MM.1S (cell line): ENCODE data around the gene CARHSP1.

Experiments
- DNase-seq: peaks from one replicate; pipeline ENCODE4 v3.0.0-alpha.2; 2015
- H2AFZ ChIP-seq: fragments of 300-600 bp; sonication (generic); 2 replicates; pipeline ENCODE4 v1.6.0; 2016; ENCODE audit warnings: antibody characterized with exemption, low read length
- H3F3A ChIP-seq: fragments of 300-600 bp; sonication (generic); 2 replicates; pipeline ENCODE4 v1.6.1; 2016; ENCODE audit warnings: mild to moderate bottlenecking, antibody characterized with exemption, low read length, moderate library complexity, mixed read lengths; ENCODE audit not compliant: insufficient read depth
- H3K27ac ChIP-seq: fragments of 300-600 bp; sonication (generic); 2 replicates; pipeline ENCODE4 v1.5.1; 2016; ENCODE audit warnings: mild to moderate bottlenecking, low read length
- H3K27me3 ChIP-seq: fragments of 300-600 bp; sonication (generic); replicated peaks from 2 replicates; pipeline ENCODE4 v1.6.0; 2016; ENCODE audit warnings: low read length; ENCODE audit not compliant: insufficient read depth
- H3K36me3 ChIP-seq: fragments of 300-600 bp; sonication (generic); replicated peaks from 2 replicates; pipeline ENCODE4 v1.6.1; 2016; ENCODE audit warnings: mild to moderate bottlenecking, low read length, mixed read lengths; ENCODE audit not compliant: insufficient read depth
- H3K4me1 ChIP-seq: fragments of 300-600 bp; sonication (generic); 2 replicates; pipeline ENCODE4 v1.6.1; 2016; ENCODE audit warnings: low read length, mixed read lengths
- H3K4me2 ChIP-seq: fragments of 300-600 bp; sonication (generic); 2 replicates; pipeline ENCODE4 v1.6.0; 2016; ENCODE audit warnings: low read depth, low read length
- H3K4me3 ChIP-seq: fragments of 300-600 bp; sonication (generic); 2 replicates; pipeline ENCODE4 v1.5.1; 2016; ENCODE audit warnings: low read length, mixed read lengths
- H3K79me2 ChIP-seq: fragments of 300-600 bp; sonication (generic); 2 replicates; pipeline ENCODE4 v1.6.1; 2016; ENCODE audit warnings: mixed run types, low read length, mixed read lengths
- H3K9ac ChIP-seq: fragments of 300-600 bp; sonication (generic); 2 replicates; pipeline ENCODE4 v1.6.1; 2016; ENCODE audit warnings: low read length, mixed read lengths
- H3K9me2 ChIP-seq: fragments of 300-600 bp; sonication (generic); replicated peaks from 2 replicates; pipeline ENCODE4 v1.6.1; 2016; ENCODE audit warnings: mild to moderate bottlenecking, low read length, mixed read lengths; ENCODE audit not compliant: insufficient read depth
- H3K9me3 ChIP-seq: fragments of 300-600 bp; sonication (generic); replicated peaks from 2 replicates; pipeline ENCODE4 v1.6.1; 2016; ENCODE audit warnings: mild to moderate bottlenecking, low read length, mixed read lengths; ENCODE audit not compliant: insufficient read depth
- H4K20me1 ChIP-seq: fragments of 300-600 bp; sonication (generic); 2 replicates; pipeline ENCODE4 v1.6.1; 2016; ENCODE audit warnings: mild to moderate bottlenecking, low read length, moderate library complexity, mixed read lengths; ENCODE audit not compliant: insufficient read depth
- EZH2 ChIP-seq: fragments of 300-600 bp; sonication (generic); optimal IDR thresholded peaks from 2 replicates; pipeline ENCODE3; 2017; ENCODE audit warnings: low read depth, mild to moderate bottlenecking, antibody characterized with exemption, low read length, mixed read lengths
- EZH2phosphoT487 ChIP-seq: fragments of 300-600 bp; sonication (generic); IDR thresholded peaks from 2 replicates; pipeline ENCODE4 v1.6.1; 2018; ENCODE audit warnings: antibody characterized with exemption, low read length
- TF ChIP-seq, protein P1 (sequence below): fragments of 300-600 bp; sonication (generic); IDR thresholded peaks from 2 replicates; pipeline ENCODE4 v1.5.1; 2016; ENCODE audit warnings: antibody characterized with exemption, low read length, mixed read lengths

The CARHSP1 gene

DNA sequence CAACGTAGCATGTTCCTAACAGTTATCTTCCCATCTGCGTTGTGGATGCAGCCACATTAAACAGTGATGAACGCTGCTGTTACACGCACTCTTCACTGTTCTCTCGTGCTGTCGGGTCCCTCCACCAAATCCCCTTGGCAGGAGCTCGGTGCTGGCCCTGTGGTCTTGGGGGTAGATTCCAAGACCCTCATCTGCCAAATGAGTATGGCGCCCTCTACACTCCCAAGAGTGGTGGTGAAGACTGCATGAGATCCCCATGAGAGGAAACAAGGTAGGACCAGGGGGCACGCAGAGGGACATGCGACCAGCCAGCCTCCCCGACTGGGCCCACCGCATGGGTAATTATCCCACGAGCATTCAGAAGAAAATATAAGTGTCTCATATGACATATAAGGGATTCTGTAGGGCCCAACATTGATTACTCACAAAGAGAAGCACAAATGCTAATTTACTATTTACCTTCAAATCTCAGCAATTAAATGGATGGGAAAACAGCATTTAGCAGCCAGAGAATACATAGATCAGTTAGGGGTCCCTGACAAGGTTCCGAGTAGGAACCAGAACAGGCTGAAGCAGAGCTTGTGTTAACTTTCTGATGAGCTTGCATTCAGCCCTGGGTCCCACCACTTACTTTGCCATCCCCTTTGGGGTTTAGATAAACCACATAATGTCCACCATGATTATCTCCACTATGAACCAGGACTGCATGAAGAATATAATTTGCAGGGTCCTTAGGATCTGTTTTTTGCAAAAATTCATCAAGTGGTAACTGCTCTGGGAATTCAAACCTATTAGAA is 37.2 kb upstream of the CARHSP1 start:
- Histone ChIP-seq H3K36me3 (peaks cover 30% of the 10 kb centered on the region; the same call in 1 of the 2 replicates), H3K27ac (no peak overlapping the region), H3K9ac (no peak overlapping the region), H3K4me2 (no peak overlapping the region), H3K27me3 (no peaks in the 10 kb centered on the region), H3K79me2 (peaks cover 87% of the 10 kb centered on the region), H3K9me3 (no peaks in the 10 kb centered on the region), H3K4me3 (no peak overlapping the region), H4K20me1 (peaks cover 6% of the 10 kb centered on the region; the same call in 1 of the 2 replicates), H3F3A (peaks cover under 1% of the 10 kb centered on the region; the same call in 1 of the 2 replicates), H3K9me2 (no peaks in the 10 kb centered on the region), H3K4me1 (peaks cover 2% of the 10 kb centered on the region; the same call in 1 of the 2 replicates), H2AFZ (no peak overlapping the region)
- DNase-seq, result no peak
- TF ChIP-seq EZH2phosphoT487, result no peak
- TF ChIP-seq, protein P1, sequence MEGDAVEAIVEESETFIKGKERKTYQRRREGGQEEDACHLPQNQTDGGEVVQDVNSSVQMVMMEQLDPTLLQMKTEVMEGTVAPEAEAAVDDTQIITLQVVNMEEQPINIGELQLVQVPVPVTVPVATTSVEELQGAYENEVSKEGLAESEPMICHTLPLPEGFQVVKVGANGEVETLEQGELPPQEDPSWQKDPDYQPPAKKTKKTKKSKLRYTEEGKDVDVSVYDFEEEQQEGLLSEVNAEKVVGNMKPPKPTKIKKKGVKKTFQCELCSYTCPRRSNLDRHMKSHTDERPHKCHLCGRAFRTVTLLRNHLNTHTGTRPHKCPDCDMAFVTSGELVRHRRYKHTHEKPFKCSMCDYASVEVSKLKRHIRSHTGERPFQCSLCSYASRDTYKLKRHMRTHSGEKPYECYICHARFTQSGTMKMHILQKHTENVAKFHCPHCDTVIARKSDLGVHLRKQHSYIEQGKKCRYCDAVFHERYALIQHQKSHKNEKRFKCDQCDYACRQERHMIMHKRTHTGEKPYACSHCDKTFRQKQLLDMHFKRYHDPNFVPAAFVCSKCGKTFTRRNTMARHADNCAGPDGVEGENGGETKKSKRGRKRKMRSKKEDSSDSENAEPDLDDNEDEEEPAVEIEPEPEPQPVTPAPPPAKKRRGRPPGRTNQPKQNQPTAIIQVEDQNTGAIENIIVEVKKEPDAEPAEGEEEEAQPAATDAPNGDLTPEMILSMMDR, result peak; percentile 23; the same call in 1 of the 2 replicates
- no peak for TF ChIP-seq EZH2

DNA sequence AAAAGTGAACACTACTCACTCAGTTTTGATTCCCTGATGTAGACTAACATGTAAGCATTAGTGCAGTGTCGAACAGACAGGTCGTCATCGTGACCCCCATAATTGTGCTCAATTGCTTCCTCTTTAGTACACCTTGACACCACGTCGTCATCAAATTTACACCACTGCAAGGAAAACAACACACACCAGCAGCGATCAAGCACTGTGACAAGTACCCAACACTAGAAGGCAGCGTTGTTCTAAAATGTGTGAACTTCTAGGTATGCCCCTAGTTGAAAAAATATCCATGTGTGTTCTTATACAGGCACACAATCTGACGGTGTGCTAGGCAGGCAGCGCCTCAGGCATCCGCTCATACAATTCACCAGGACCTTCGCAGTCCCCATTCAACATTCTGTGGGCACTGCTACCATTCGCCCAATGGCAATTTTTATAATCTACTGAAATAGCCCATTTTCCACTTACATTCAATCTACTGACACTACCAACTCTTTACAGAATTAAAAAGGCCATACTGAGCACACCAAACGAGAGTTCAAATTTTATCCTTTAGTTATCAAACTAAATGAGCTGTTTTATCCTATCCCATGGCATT is 36.5 kb upstream of the CARHSP1 start:
- TF ChIP-seq, protein P1, result peak; percentile 37
- no peak for TF ChIP-seq EZH2phosphoT487
- Histone ChIP-seq H3K79me2 (peaks cover 80% of the 10 kb centered on the region), H3K4me2 (no peak overlapping the region), H3K9ac (no peak overlapping the region), H2AFZ (no peak overlapping the region), H4K20me1 (peaks cover 6% of the 10 kb centered on the region; the same call in 1 of the 2 replicates), H3K4me3 (no peak overlapping the region), H3K9me2 (no peaks in the 10 kb centered on the region), H3K4me1 (peaks cover 9% of the 10 kb centered on the region; the same call in 1 of the 2 replicates), H3K9me3 (no peaks in the 10 kb centered on the region), H3K36me3 (peaks cover 34% of the 10 kb centered on the region), H3K27ac (no peak overlapping the region), H3K27me3 (no peaks in the 10 kb centered on the region), H3F3A (peaks cover 7% of the 10 kb centered on the region)
- DNase-seq, result peak; percentile 24

DNA sequence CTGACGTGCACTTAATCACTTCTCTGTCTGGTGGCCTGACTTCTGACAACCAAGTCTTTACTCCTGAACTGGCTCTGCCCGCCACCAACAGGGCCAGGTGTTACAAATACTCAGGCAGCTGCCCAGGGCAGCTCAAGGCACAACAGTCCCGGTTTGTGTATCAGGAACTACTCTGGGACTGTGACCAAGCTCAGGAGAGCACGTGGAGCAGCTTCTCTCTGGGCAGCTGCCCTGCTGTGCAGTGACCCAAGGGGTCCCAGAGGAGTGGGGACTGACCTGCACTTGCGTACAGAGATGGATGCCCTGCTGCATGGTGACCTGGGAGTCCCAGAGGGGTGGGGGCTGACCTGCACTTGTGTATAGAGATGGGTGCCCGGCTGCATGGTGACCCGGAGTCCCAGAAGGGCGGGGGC is 35.2 kb upstream of the CARHSP1 start:
- TF ChIP-seq, protein P1, result no peak
- TF ChIP-seq EZH2, result no peak
- no peak for TF ChIP-seq EZH2phosphoT487
- peaks cover 18% of the 10 kb centered on the region for H3K4me1 ChIP-seq
- peaks cover 20% of the 10 kb centered on the region for H3F3A ChIP-seq
- no peak overlapping the region for H3K4me2 ChIP-seq
- H3K9me2 ChIP-seq, result no peaks in the 10 kb centered on the region
- no peaks in the 10 kb centered on the region for H3K9me3 ChIP-seq
- H2AFZ ChIP-seq, result no peak overlapping the region
- peaks cover 75% of the 10 kb centered on the region for H3K79me2 ChIP-seq
- no peaks in the 10 kb centered on the region for H3K27me3 ChIP-seq
- no peak overlapping the region for H3K9ac ChIP-seq
- no peak overlapping the region for H3K4me3 ChIP-seq
- peaks cover 42% of the 10 kb centered on the region for H3K36me3 ChIP-seq
- no peak overlapping the region for H3K27ac ChIP-seq
- no peak for DNase-seq
- peaks cover 13% of the 10 kb centered on the region; the same call in 1 of the 2 replicates for H4K20me1 ChIP-seq
